GM23338 (cell line): Measurements from ENCODE around the gene IFNA4. TPM values are rescaled to one million over a fixed set of nuclear protein-coding genes. Genes with fewer than 3 reads are reported as not detected.
"Not testable (repeated sequence)": the region's sequence is repeated elsewhere in the genome, so short reads cannot be mapped to it uniquely, and the experiment has no call there.

Experiments used
- ATAC-seq: fragments of 200-7000 bp; cut with Tn5 transposase; 3 replicates; pipeline ENCODE4 v1.9.1; 2020
- DNase-seq: peaks from one replicate; pipeline ENCODE4 v3.0.0-alpha.2; 2015; ENCODE audit warnings: low spot score
- H2AFZ ChIP-seq: fragments of 200-600 bp; sonication (generic); 2 replicates; pipeline ENCODE4 v1.8.0; 2016; ENCODE audit warnings: antibody characterized with exemption, mild to moderate bottlenecking, moderate library complexity
- H3F3A ChIP-seq: fragments of 200-600 bp; sonication (generic); replicated peaks from 2 replicates; pipeline ENCODE4 v1.8.0; 2017; ENCODE audit warnings: antibody characterized with exemption, mixed run types, low read depth
- H3K27ac ChIP-seq: fragments of 200-600 bp; sonication (generic); 2 replicates; pipeline ENCODE4 v1.6.1; 2016; ENCODE audit warnings: low read depth
- H3K27me3 ChIP-seq: fragments of 200-600 bp; sonication (generic); 2 replicates; pipeline ENCODE4 v1.8.0; 2016; ENCODE audit warnings: mild to moderate bottlenecking, mixed run types, moderate library complexity; ENCODE audit not compliant: insufficient read depth
- H3K36me3 ChIP-seq: fragments of 200-600 bp; sonication (generic); 2 replicates; pipeline ENCODE4 v1.8.0; 2016; ENCODE audit warnings: mild to moderate bottlenecking; ENCODE audit not compliant: insufficient read depth
- H3K4me1 ChIP-seq: fragments of 200-600 bp; sonication (generic); 2 replicates; pipeline ENCODE4 v1.8.0; 2016; ENCODE audit warnings: mild to moderate bottlenecking, moderate library complexity; ENCODE audit not compliant: insufficient read depth
- H3K4me2 ChIP-seq: fragments of 200-600 bp; sonication (generic); 2 replicates; pipeline ENCODE4 v1.7.1; 2017; ENCODE audit warnings: mixed run types
- H3K4me3 ChIP-seq: fragments of 200-600 bp; sonication (generic); 2 replicates; pipeline ENCODE4 v1.6.1; 2016; ENCODE audit warnings: mixed run types
- H3K79me2 ChIP-seq: fragments of 200-600 bp; sonication (generic); replicated peaks from 2 replicates; pipeline ENCODE4 v1.8.0; 2017; ENCODE audit warnings: mild to moderate bottlenecking; ENCODE audit not compliant: insufficient read depth
- H3K9me2 ChIP-seq: fragments of 200-600 bp; sonication (generic); 2 replicates; pipeline ENCODE4 v1.8.0; 2017; ENCODE audit not compliant: insufficient read depth
- H4K20me1 ChIP-seq: fragments of 200-600 bp; sonication (generic); replicated peaks from 2 replicates; pipeline ENCODE4 v1.8.0; 2017; ENCODE audit warnings: mild to moderate bottlenecking; ENCODE audit not compliant: insufficient read depth
- H3K27ac Mint-ChIP-seq: 2 replicates; pipeline ENCODE4 v1.8.0; 2020; ENCODE audit warnings: inconsistent platforms, mild to moderate bottlenecking, moderate library complexity, mixed read lengths
- H3K27me3 Mint-ChIP-seq: 3 replicates; pipeline ENCODE4 v1.8.0; 2022; ENCODE audit warnings: low read depth, mild to moderate bottlenecking, moderate library complexity, mixed read lengths, inconsistent platforms; ENCODE audit not compliant: insufficient read depth, poor library complexity
- H3K36me3 Mint-ChIP-seq: 3 replicates; pipeline ENCODE4 v1.8.0; 2021; ENCODE audit warnings: low read depth, mild to moderate bottlenecking, inconsistent platforms, moderate library complexity, mixed read lengths
- H3K4me1 Mint-ChIP-seq: 3 replicates; pipeline ENCODE4 v1.8.0; 2020; ENCODE audit warnings: mild to moderate bottlenecking, inconsistent platforms, mixed read lengths
- H3K4me3 Mint-ChIP-seq: 3 replicates; pipeline ENCODE4 v1.8.0; 2021; ENCODE audit warnings: moderate library complexity, mild to moderate bottlenecking, inconsistent platforms, mixed read lengths
- H3K9me3 Mint-ChIP-seq: 3 replicates; pipeline ENCODE4 v1.8.0; 2020; ENCODE audit warnings: moderate library complexity, mild to moderate bottlenecking, inconsistent platforms, mixed read lengths
- CREB1 ChIP-seq: fragments of 250-450 bp; sonication (Bioruptor Pico); IDR thresholded peaks from 2 replicates; pipeline ENCODE4 v1.5.0; 2020; ENCODE audit warnings: low read depth, mild to moderate bottlenecking, moderate library complexity
- EZH2 ChIP-seq: fragments of 200-600 bp; sonication (generic); IDR thresholded peaks from one replicate; pipeline ENCODE4 v1.8.0; 2017; ENCODE audit warnings: antibody characterized with exemption, mild to moderate bottlenecking, low read depth; ENCODE audit not compliant: unreplicated experiment
- EZH2phosphoT487 ChIP-seq: fragments of 200-600 bp; sonication (generic); IDR thresholded peaks from one replicate; pipeline ENCODE4 v1.8.1; 2018; ENCODE audit warnings: antibody characterized with exemption; ENCODE audit not compliant: unreplicated experiment
- JUNB ChIP-seq: IDR thresholded peaks from one replicate; pipeline ENCODE4 v1.6.1; 2016; ENCODE audit warnings: antibody characterized with exemption; ENCODE audit not compliant: unreplicated experiment
- NANOG ChIP-seq: IDR thresholded peaks from 2 replicates; pipeline ENCODE4 v1.6.1; 2016; ENCODE audit warnings: antibody characterized with exemption, borderline replicate concordance
- POLR2AphosphoS5 ChIP-seq: IDR thresholded peaks from 2 replicates; pipeline ENCODE4 v1.6.1; 2016; ENCODE audit warnings: antibody characterized with exemption, low read depth
- STAT1 ChIP-seq: IDR thresholded peaks from one replicate; pipeline ENCODE4 v1.6.1; 2016; ENCODE audit warnings: antibody characterized with exemption; ENCODE audit not compliant: unreplicated experiment
- ZNF114 ChIP-seq: fragments of 250-450 bp; sonication (Bioruptor Pico); IDR thresholded peaks from 2 replicates; pipeline ENCODE4 v1.5.0; 2020; ENCODE audit warnings: mild to moderate bottlenecking, moderate library complexity
- ZNF331 ChIP-seq: fragments of 250-450 bp; sonication (Bioruptor Pico); IDR thresholded peaks from 2 replicates; pipeline ENCODE4 v1.5.0; 2020; ENCODE audit warnings: low read depth, mild to moderate bottlenecking, moderate library complexity
- polyA plus RNA-seq: library from polyadenylated mRNA; unstranded; fragments of >200 nt; fragmentation: Nextera tagmentation; extraction: Ambion mirVana; gene quantifications from 2 replicates; pipeline ENCODE4 v1.2.1, GENCODE V29; 2016
- total RNA-seq: library from RNA; depleted of rRNA; stranded (reverse); fragments of >200 nt; shearing (Covaris generic); gene quantifications from 2 replicates; pipeline ENCODE4 v1.2.3, GENCODE V29; 2014
- TF ChIP-seq, protein P1 (sequence below): IDR thresholded peaks from one replicate; pipeline ENCODE4 v1.6.1; 2018; ENCODE audit warnings: antibody characterized with exemption; ENCODE audit not compliant: unreplicated experiment
- TF ChIP-seq, protein P2 (sequence below): IDR thresholded peaks from 2 replicates; pipeline ENCODE4 v1.6.1; 2016; ENCODE audit warnings: antibody characterized with exemption
- TF ChIP-seq, protein P3 (sequence below), 2 experiments: fragments of 200-600 bp in 1 of 2; sonication (generic) in 1 of 2; conservative IDR thresholded peaks; 2 replicates each; pipeline versions ENCODE4 v1.5.1 to v1.6.1; 2016 to 2017; ENCODE audit warnings: antibody characterized with exemption in 2 of 2, low read depth in 2 of 2, mild to moderate bottlenecking in 2 of 2, moderate library complexity in 1 of 2

Gene IFNA4
- total and polyA plus RNA-seq, 2 experiments from 2014 or later, result not detected

DNA sequence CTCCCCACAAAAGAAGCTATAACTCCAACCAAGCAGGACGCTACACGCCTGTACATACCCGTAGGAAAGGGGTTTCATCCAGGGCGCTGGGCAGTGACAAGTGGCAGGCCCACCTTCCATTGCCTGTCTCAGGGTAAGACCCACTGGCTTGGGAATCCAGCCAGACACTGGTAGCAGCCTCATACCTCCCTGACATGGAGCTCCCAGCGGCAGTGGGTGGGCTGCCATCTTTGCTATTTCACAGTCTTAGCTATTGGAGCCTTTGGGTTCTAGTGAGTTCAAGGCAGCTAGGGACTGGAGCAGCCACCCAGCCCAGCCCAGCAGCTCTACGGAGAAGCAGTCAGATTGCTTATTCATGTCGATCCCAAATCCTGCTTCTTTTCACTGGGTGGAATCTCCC is 22.9 kb upstream of the IFNA4 start (continued):
- TF ChIP-seq, protein P1, sequence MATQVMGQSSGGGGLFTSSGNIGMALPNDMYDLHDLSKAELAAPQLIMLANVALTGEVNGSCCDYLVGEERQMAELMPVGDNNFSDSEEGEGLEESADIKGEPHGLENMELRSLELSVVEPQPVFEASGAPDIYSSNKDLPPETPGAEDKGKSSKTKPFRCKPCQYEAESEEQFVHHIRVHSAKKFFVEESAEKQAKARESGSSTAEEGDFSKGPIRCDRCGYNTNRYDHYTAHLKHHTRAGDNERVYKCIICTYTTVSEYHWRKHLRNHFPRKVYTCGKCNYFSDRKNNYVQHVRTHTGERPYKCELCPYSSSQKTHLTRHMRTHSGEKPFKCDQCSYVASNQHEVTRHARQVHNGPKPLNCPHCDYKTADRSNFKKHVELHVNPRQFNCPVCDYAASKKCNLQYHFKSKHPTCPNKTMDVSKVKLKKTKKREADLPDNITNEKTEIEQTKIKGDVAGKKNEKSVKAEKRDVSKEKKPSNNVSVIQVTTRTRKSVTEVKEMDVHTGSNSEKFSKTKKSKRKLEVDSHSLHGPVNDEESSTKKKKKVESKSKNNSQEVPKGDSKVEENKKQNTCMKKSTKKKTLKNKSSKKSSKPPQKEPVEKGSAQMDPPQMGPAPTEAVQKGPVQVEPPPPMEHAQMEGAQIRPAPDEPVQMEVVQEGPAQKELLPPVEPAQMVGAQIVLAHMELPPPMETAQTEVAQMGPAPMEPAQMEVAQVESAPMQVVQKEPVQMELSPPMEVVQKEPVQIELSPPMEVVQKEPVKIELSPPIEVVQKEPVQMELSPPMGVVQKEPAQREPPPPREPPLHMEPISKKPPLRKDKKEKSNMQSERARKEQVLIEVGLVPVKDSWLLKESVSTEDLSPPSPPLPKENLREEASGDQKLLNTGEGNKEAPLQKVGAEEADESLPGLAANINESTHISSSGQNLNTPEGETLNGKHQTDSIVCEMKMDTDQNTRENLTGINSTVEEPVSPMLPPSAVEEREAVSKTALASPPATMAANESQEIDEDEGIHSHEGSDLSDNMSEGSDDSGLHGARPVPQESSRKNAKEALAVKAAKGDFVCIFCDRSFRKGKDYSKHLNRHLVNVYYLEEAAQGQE, result no peak
- no peak for TF ChIP-seq EZH2phosphoT487
- TF ChIP-seq, protein P2, sequence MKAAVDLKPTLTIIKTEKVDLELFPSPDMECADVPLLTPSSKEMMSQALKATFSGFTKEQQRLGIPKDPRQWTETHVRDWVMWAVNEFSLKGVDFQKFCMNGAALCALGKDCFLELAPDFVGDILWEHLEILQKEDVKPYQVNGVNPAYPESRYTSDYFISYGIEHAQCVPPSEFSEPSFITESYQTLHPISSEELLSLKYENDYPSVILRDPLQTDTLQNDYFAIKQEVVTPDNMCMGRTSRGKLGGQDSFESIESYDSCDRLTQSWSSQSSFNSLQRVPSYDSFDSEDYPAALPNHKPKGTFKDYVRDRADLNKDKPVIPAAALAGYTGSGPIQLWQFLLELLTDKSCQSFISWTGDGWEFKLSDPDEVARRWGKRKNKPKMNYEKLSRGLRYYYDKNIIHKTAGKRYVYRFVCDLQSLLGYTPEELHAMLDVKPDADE, result no peak
- TF ChIP-seq POLR2AphosphoS5, result no peak
- no peak for TF ChIP-seq ZNF114 (CRISPR knock-in tag)
- TF ChIP-seq NANOG, result no peak
- TF ChIP-seq ZNF331 (CRISPR knock-in tag), result no peak
- TF ChIP-seq JUNB, result no peak
- TF ChIP-seq EZH2, result no peak
- TF ChIP-seq, protein P3, sequence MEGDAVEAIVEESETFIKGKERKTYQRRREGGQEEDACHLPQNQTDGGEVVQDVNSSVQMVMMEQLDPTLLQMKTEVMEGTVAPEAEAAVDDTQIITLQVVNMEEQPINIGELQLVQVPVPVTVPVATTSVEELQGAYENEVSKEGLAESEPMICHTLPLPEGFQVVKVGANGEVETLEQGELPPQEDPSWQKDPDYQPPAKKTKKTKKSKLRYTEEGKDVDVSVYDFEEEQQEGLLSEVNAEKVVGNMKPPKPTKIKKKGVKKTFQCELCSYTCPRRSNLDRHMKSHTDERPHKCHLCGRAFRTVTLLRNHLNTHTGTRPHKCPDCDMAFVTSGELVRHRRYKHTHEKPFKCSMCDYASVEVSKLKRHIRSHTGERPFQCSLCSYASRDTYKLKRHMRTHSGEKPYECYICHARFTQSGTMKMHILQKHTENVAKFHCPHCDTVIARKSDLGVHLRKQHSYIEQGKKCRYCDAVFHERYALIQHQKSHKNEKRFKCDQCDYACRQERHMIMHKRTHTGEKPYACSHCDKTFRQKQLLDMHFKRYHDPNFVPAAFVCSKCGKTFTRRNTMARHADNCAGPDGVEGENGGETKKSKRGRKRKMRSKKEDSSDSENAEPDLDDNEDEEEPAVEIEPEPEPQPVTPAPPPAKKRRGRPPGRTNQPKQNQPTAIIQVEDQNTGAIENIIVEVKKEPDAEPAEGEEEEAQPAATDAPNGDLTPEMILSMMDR (conservative IDR thresholded peaks at IDR 0.05; ENCODE audit: low read depth in 2 of 2), result no peak
- TF ChIP-seq STAT1, result no peak
- no peak for TF ChIP-seq CREB1

GRCh38 chr9:21207043-21207442 is 19.7 kb upstream of the IFNA4 start, which contains the start of gene IFNA10:
TSS of gene IFNA10 (minus strand) at chr9:21207143. CDS start at chr9:21207097, 46 bp downstream.
- not testable (repeated sequence) for H3K27ac ChIP-seq, H3K4me1 ChIP-seq, H3K4me3 ChIP-seq, H3K36me3 Mint-ChIP-seq, H4K20me1 ChIP-seq, H3K27me3 Mint-ChIP-seq, H3K4me2 ChIP-seq, H3K4me3 Mint-ChIP-seq, H3K9me3 Mint-ChIP-seq, DNase-seq, H3K4me1 Mint-ChIP-seq, H3K27ac Mint-ChIP-seq, H3F3A ChIP-seq, H3K79me2 ChIP-seq, H3K9me2 ChIP-seq, H3K27me3 ChIP-seq, ATAC-seq, H3K36me3 ChIP-seq, H2AFZ ChIP-seq
